IPS-20b (cell line): ENCODE measurements around the gene RERE.

Experiments used
- H3K27ac ChIP-seq: one replicate; pipeline ENCODE4 v1.5.1; 2013; ENCODE audit warnings: low read length
- H3K27me3 ChIP-seq: 2 replicates; pipeline ENCODE4 v1.6.1; 2013; ENCODE audit warnings: mild to moderate bottlenecking, low read length, inconsistent platforms; ENCODE audit not compliant: insufficient read depth
- H3K36me3 ChIP-seq: 2 replicates; pipeline ENCODE4 v1.6.1; 2013; ENCODE audit warnings: low read depth, mild to moderate bottlenecking, inconsistent platforms, low read length, moderate library complexity; ENCODE audit not compliant: insufficient read depth
- H3K4me1 ChIP-seq: 2 replicates; pipeline ENCODE4 v1.6.1; 2013; ENCODE audit warnings: mild to moderate bottlenecking, control low read depth, inconsistent platforms, low read length, moderate library complexity; ENCODE audit not compliant: insufficient read depth
- H3K4me3 ChIP-seq: 2 replicates; pipeline ENCODE4 v1.5.1; 2013; ENCODE audit warnings: mild to moderate bottlenecking, low read length, inconsistent platforms
- H3K9ac ChIP-seq: 2 replicates; pipeline ENCODE4 v1.6.1; 2013; ENCODE audit warnings: low read depth, mild to moderate bottlenecking, inconsistent platforms, low read length, moderate library complexity
- H3K9me3 ChIP-seq: 2 replicates; pipeline ENCODE4 v1.6.1; 2013; ENCODE audit warnings: mild to moderate bottlenecking, low read depth, low read length, inconsistent platforms; ENCODE audit not compliant: insufficient read depth

RERE gene

DNA sequence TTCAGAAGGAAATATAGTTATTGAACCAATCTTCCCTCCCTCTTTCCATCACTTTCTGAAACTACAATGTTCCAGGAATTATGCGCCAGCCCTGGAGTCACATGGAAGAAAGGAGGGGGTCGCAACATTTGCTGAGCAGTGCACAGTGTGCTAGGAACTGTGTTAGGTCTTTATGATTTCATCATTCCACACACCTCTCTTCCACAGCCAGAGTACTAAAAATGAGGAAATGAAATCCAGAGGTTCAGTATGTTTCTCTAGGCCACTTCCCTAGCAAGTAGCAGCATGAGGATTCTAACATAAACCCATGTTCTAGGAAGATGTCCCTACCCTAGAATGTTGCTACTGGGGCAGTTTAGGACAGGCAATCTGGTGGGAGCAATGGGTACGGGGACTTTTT, 341.4 kb downstream of the RERE start:
- H3K36me3 ChIP-seq = no peaks in the 10 kb centered on the region
- no peak overlapping the region for H3K9ac ChIP-seq
- peaks cover 27% of the 10 kb centered on the region for H3K4me1 ChIP-seq
- H3K9me3 ChIP-seq = no peaks in the 10 kb centered on the region
- H3K4me3 ChIP-seq = no peak overlapping the region
- H3K27me3 ChIP-seq = no peaks in the 10 kb centered on the region
- H3K27ac ChIP-seq = no peak overlapping the region

DNA sequence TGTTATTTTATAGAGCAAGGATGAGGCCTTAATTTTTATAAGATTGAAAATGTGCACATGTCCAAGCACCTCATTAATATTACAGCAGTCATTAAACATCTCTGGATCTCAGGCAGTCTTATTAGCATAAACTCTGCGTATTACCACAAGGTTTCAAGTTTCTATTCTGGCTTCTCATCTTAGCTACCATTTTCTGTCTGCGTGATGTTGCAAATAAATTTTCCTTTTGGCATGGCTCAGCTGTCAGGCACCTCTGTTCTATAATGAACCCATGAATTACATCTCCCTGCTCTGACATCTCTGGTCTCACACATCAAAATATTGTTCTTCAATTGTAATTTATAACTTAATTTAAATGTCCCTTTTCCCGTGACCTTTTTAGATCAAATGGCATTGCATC, 343.1 kb downstream of the RERE start:
- Histone ChIP-seq H3K36me3 (no peaks in the 10 kb centered on the region), H3K4me3 (no peak overlapping the region), H3K27me3 (no peaks in the 10 kb centered on the region), H3K9ac (no peak overlapping the region), H3K27ac (no peak overlapping the region), H3K4me1 (peaks cover 27% of the 10 kb centered on the region), H3K9me3 (no peaks in the 10 kb centered on the region)

DNA sequence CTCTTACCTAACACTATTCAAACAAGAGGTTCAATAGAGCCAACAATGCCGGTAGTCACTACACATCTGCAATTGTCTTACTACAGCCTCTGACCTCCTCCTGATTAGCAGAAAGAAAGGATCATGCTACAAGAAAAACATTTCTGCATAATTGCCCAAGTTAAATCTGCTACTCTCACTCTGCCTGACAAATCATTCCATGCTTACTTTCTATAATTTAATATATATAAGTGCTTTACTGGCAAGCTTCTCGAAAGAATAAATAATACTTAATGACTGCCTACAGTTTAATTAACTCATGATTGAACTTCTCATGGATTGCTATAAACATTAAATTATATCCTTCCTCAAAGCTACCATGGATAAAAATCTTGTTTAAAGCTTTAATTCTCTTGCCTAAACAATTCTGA, 343.5 kb downstream of the RERE start:
- Histone ChIP-seq H3K4me3 (no peak overlapping the region), H3K27me3 (no peaks in the 10 kb centered on the region), H3K27ac (no peak overlapping the region), H3K9ac (no peak overlapping the region), H3K9me3 (no peaks in the 10 kb centered on the region), H3K4me1 (peaks cover 27% of the 10 kb centered on the region), H3K36me3 (no peaks in the 10 kb centered on the region)

DNA sequence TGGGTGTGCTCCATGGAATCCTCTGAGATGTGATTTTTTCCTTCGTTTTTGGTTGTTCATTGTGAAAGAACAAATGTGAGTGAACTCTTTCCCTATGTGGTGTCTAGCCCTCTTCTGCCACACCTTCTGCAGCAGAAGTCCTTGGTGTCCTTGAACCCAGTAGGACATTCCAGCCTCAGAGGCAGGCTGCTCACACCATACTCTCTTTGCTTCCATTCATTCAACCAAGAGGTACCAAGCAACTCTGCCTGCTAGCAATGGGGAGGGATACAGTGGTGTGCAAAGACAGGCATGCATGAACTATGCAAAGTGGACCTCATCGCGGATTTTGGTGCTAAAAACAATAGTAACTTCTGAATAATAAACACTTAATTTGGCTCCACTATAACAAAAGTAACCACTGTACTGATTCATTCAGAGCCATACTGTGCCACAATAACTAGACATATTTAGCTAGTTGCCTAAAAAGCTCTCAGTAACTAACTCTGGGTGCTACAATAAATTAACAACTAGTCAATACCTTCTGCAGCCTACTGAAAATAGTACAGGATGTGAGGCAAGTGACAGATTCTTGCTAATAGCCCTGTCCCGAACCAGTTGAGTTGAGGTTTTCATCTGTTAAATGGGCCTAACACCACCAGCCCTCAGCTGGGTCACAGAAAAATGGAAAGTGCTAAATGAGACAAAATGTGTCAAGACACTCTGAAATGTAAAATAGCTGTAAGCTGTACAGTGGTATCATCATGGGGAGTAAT, 344.1 kb downstream of the RERE start:
- no peak overlapping the region for H3K4me3 ChIP-seq
- no peak overlapping the region for H3K27ac ChIP-seq
- H3K9me3 ChIP-seq = no peaks in the 10 kb centered on the region
- H3K27me3 ChIP-seq = no peaks in the 10 kb centered on the region
- H3K36me3 ChIP-seq = no peaks in the 10 kb centered on the region
- H3K4me1 ChIP-seq = peaks cover 24% of the 10 kb centered on the region
- H3K9ac ChIP-seq = no peak overlapping the region

DNA sequence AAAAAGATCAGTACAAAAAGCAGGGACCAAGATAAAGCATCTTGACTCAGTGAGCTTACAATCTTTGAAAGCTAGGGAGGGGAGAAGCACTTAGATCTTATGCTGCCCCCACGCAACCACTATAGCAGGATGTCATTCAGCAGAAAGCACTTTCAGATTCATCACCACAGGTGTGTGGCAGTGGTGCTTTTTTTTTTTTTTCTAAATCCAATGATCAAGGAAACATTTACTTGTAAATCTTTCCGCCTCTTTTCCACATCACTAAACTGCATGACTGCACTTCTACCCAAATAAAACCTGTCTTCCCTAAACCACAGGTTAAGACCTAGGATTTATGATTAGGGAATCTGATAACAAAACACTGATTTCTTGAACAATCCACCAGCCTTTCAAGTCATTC, 344.8 kb downstream of the RERE start:
- no peak overlapping the region for H3K4me3 ChIP-seq
- H3K4me1 ChIP-seq = peaks cover 19% of the 10 kb centered on the region
- no peaks in the 10 kb centered on the region for H3K9me3 ChIP-seq

DNA sequence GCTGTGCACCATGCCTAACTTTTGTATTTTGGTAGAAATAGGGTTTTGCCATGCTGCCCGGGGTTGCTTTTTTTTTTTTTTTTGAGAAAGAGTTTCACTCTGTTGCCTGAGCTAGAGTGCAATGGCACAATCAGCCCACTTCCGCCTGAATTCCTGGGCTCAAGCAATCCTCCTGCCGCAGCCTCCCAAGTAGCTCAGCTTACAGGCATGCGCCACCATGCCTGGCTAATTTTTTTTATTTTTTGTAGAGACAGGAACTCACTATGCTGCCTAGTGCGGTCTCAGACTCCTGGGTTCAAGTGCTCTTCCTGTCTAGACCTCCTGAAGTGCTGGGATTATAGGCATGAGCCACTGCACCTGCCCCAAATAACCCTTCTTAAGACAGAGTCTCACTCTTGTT, 346.0 kb downstream of the RERE start:
- H3K27me3 ChIP-seq = no peaks in the 10 kb centered on the region
- no peaks in the 10 kb centered on the region for H3K9me3 ChIP-seq
- no peak overlapping the region for H3K4me3 ChIP-seq
- no peak overlapping the region for H3K9ac ChIP-seq
- no peaks in the 10 kb centered on the region for H3K36me3 ChIP-seq
- no peak overlapping the region for H3K27ac ChIP-seq
- peaks cover 24% of the 10 kb centered on the region for H3K4me1 ChIP-seq

More for the DNA sequence above, 344.8 kb downstream of the RERE start:
- no peak overlapping the region for H3K27ac ChIP-seq
- H3K9ac ChIP-seq = no peak overlapping the region
- H3K36me3 ChIP-seq = no peaks in the 10 kb centered on the region
- H3K27me3 ChIP-seq = no peaks in the 10 kb centered on the region

DNA sequence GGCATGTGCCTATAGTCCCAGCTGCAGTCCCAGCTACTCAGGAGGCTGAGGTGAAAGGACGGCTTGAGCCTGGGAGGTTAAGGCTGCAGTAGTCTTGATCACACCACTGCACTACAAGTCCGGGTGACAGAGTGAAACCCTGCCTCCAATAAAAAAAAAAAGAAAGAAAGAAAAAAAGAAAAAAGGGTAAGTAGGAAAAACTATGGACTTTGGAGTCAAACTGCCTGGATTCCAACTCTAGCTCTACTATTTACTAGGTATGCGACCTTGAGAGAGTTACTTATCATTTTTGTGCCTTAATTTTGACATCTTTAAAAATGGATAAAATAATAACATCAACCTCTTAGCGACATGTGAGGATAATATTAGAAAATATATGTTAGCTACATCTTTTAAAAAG, 348.7 kb downstream of the RERE start:
- Histone ChIP-seq H3K27me3 (no peaks in the 10 kb centered on the region), H3K9ac (no peak overlapping the region), H3K36me3 (no peaks in the 10 kb centered on the region), H3K9me3 (no peaks in the 10 kb centered on the region), H3K4me1 (peaks cover 44% of the 10 kb centered on the region), H3K27ac (no peak overlapping the region), H3K4me3 (no peak overlapping the region)

DNA sequence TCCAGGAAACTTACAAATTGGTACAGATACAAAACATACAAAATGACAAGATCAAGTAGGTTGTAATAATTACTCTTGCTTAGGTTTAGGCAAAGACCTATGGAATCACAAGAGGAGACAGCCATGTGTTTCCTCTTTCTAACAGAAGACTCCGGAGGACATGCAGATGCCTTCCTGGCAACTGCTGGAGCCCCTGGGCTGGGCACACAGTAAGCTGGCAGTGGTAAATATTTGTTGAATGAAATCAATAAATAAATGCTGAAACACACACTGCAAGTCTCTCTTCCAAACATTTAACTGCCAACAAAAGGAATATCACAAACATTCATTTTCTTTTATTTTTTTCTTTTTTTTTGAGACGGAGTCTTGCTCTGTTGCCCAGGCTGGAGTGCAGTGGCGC, 350.1 kb downstream of the RERE start:
- no peak overlapping the region for H3K9ac ChIP-seq
- H3K36me3 ChIP-seq = no peaks in the 10 kb centered on the region
- H3K4me1 ChIP-seq = peaks cover 41% of the 10 kb centered on the region
- H3K27ac ChIP-seq = no peak overlapping the region
- H3K4me3 ChIP-seq = no peak overlapping the region
- no peaks in the 10 kb centered on the region for H3K27me3 ChIP-seq
- H3K9me3 ChIP-seq = no peaks in the 10 kb centered on the region

DNA sequence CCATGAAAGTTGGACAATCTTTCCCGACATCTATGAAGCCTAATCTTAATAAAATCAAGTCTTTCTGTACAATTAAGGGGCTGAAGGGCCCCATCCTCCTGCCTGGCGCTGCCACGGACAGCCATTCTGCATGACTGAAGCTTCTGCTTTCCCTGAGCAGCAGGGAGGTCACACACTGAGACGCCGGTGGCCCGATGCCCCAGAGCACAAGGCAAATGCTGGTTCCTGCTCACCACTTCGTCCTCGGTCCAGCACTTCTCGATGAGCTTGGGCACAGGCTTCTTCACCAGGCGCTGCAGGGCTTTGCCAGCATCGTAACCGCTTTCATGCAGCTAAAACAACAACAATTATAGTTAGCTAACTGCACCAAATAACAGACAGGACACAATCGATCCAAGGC, 351.7 kb downstream of the RERE start:
- H3K27me3 ChIP-seq = no peaks in the 10 kb centered on the region
- H3K36me3 ChIP-seq = no peaks in the 10 kb centered on the region
- peaks cover 50% of the 10 kb centered on the region for H3K4me1 ChIP-seq
- no peak overlapping the region for H3K27ac ChIP-seq
- no peak overlapping the region for H3K4me3 ChIP-seq
- H3K9ac ChIP-seq = no peak overlapping the region
- no peaks in the 10 kb centered on the region for H3K9me3 ChIP-seq

DNA sequence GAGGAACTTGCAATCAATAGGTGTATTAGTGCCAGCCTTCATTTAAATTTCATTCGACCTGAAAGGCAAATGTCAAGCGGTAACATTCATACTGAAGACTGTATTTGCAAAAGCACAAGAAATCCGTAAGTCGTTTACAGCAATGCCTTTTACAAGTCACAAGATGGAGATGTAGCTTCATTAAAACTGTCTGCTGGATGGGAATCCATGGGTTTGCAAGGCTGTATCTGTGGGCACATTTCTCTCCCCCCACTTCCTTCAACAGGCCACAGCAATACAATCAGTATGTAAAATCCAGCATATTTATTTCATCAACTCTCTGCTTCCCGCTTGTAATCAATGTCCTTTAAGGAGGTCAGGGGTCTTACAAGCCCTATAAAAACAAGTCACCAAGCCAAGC, 352.4 kb downstream of the RERE start:
- Histone ChIP-seq H3K4me1 (peaks cover 54% of the 10 kb centered on the region), H3K9me3 (no peaks in the 10 kb centered on the region), H3K27me3 (no peaks in the 10 kb centered on the region), H3K4me3 (no peak overlapping the region), H3K36me3 (no peaks in the 10 kb centered on the region), H3K27ac (no peak overlapping the region), H3K9ac (no peak overlapping the region)

DNA sequence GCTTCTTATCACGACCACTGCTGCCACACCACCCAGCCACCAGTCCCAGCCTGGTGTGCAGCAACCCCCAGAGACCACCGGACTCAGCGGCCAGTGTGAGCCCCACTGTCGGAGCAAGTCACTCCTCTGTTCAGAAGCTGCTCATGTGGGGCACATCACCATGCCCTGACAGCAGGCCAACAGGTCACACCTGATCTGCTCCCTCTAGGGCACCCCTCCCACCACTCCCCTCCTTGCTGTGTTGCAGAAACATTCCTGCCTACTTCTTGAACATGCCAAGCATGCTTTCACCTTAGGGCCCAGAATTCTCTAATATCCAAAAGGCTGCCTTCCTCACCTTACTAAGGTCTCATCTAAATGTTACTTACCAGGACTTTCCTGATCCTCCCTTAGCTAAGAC, 353.1 kb downstream of the RERE start:
- Histone ChIP-seq H3K36me3 (no peaks in the 10 kb centered on the region), H3K27me3 (no peaks in the 10 kb centered on the region), H3K27ac (no peak overlapping the region), H3K4me1 (peaks cover 60% of the 10 kb centered on the region), H3K4me3 (no peak overlapping the region), H3K9me3 (no peaks in the 10 kb centered on the region), H3K9ac (no peak overlapping the region)

DNA sequence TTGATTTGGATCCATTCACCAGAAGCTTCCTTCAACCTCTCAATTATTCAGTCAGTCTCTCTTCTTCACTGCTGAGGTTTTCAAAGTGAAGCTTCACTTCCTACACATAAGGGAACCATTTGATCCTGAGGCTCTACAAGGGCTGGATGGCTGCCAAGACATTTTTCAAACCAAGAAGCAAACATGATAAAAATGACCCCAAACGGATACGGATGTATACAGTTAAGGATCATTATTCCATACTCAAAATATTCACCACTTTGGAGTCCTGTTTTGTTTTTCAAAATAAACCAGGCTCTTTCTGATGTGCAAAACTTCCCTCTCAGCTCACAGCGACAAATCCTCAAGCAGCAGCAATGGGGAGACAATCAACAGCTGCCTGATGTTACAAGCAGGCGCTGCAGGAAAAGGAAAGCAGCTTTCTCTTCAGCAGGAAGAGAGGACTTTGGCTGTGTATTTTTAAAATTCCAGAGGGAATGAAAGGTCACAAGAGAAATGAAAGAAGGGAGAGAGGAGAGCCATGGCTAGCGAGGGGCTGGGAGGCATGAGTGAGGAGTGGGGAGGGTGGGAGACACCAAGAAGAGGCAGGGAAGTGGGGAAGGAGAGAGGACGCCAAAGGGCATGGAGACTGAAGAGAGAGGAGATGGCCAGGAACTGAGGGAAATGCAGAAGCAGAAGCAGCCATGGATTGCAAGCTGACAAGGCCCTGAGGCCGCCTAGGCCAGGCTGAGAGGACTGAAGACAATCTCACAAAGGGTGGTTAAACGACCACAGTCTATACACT, 354.1 kb downstream of the RERE start:
- Histone ChIP-seq H3K4me3 (no peak overlapping the region), H3K9ac (peak overlapping the region; percentile 39), H3K27ac (peak overlapping the region; percentile 74), H3K9me3 (no peaks in the 10 kb centered on the region), H3K27me3 (no peaks in the 10 kb centered on the region), H3K4me1 (peaks cover 71% of the 10 kb centered on the region), H3K36me3 (no peaks in the 10 kb centered on the region)
